GM10847 (cell line): Measurements from ENCODE around the gene NECTIN1.

Experiments used
- POLR2A ChIP-seq: IDR thresholded peaks from 2 replicates; pipeline ENCODE4 v1.6.1; 2011; ENCODE audit not compliant: insufficient read length; ENCODE audit errors: extremely low read depth

The NECTIN1 gene

DNA sequence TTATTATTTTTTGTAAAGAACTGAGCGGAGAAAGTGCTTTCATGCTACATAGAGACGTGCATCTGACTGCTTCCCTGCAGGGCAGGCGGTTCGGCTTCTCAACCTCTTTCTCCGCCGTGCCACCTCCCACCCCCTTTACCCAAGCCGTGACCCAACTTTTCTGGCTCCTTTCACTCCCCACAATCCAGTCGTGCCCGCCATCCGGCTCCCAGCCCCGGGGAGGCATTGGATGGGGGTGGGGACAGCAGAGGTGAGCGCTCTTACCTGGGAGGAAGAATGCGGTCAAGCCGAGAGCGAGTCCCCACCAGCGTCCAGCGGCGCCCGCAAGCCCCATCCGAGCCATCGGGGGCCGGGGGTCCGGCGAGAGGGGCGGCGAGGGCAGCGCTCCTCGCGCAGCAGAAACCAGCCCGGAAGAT is 781 bp downstream of the NECTIN1 start:
- TF ChIP-seq POLR2A, result no peak

DNA sequence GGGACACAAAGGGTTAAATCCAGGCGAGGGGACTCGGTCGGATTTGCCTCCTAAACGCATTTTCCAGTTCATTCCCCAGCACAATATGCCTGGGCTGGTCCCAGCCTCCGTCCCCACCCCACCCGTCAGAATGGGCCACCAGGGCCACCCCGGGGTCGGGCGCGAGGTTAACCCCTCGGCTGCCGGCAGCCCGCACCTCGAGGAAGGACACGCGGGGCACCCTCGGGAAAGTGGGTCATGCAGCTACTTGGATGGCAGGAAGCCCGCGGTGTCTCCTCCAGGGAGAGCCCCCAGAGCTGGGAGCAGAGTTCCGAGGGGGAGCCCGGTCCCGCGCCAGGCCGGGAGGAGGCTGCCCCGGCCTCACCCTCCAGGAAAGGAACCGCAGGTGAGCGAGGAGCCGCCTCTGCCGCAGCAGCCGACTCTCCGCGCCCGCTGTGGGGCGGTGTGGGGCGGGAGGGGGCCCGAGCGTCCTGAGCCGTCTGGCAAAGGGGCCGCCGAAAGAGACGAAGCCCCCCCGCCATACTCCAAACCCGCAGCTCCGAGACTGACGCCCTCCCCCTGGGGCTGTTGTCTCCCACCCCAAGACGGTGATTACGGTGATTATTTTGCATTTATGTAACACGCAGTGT is 1.4 kb downstream of the NECTIN1 start:
- TF ChIP-seq POLR2A, result no peak

DNA sequence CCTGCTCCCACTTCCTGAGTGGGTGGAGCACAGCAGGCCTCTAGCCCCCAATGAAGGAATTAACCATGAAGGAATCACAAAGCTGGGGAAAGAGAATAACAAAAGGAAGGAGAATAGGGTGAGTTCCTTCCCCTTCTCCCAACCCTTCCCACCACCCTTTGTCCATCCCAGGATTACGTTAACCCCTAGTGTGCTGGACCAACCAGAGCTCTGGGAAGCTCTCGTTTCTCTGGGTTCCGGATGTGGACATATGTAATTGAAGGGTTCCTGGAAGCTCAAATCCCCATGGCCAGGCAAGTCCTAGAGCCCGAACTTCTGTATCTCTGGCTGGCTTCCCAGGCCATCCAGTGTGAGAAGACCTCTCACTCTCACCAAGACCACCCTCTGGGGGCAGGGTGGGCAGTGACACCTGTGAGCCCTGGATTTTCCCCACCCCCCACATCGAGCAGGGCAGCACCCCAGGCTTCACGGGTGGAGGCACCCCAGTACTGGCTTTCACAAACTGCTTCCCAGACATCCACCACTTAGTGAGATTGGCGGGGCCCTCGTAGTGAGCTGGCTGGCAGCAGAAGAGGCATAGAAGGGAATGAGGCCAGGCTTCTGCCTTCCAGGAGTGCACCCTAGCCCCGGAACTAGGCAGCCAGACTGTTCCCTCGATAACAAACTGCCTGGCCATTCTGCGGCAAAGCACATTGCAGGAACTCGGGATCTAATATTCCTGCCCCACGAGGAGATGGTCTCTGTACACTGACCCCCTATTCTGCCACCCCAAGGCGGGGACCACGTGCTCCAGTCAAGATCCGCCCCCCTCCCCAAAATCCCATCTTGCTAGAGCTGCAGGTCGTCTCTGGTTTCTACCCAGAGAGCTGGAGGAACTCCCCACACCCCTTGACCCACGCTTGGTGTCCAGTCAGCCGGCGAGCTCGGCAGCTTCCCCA is 2.1 kb downstream of the NECTIN1 start:
- TF ChIP-seq POLR2A, result no peak

DNA sequence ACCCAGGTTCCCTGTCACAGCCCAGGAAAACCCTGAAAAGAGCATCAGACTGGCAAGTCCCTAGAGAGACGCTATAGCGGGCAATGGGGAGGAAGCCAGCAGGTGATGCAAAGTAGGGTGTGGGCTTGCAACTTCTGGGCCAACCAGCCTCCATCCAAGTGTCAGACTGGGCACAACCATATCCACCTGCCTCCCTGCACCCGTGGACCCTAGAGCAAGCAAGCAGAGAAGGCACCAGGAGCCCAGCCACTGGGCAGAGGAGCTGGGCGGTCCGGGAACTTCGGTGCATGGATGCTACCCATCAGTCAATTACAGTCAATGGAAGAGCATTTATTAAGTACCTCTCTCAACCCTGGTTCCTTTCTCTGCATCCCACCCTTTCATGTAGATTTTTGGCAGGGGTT is 2.8 kb downstream of the NECTIN1 start:
- no peak for TF ChIP-seq POLR2A

DNA sequence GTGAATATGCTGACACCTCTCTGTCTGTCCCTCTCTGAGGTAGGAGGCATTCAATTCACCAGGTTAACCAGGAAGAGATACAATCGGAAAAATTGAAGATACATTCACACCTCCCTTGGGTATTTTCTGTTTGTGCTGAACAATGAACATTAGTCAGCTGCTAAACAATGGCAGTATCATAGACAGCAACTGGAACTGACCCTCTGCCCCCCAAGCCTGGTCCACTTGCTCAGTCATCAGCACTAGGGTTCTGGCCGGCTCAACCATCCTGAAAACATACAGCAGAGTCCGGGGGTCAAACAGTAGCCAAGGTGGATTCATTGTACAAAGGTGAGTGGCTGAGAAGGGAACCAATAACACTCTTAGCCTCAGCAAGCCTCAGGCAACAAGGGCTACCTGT is 4.0 kb downstream of the NECTIN1 start:
- no peak for TF ChIP-seq POLR2A

DNA sequence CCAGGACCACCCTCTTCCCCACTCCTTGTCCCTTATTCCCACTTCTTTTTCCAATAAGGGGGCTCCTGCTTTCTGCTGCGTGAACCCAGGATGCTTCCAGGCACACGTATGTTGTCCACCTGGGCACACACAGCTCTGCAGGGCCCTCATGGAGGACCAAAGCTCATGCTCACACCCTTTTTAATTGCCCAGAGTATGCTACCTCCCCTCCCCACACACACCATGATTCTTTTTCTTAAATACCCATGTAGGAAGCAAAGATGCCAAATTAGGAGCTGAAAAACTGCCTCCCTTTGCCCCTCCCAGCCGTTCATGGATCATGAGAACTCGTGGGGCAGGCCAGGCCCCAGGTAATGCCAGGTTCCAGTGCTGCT is 5.1 kb downstream of the NECTIN1 start:
- TF ChIP-seq POLR2A, result no peak

DNA sequence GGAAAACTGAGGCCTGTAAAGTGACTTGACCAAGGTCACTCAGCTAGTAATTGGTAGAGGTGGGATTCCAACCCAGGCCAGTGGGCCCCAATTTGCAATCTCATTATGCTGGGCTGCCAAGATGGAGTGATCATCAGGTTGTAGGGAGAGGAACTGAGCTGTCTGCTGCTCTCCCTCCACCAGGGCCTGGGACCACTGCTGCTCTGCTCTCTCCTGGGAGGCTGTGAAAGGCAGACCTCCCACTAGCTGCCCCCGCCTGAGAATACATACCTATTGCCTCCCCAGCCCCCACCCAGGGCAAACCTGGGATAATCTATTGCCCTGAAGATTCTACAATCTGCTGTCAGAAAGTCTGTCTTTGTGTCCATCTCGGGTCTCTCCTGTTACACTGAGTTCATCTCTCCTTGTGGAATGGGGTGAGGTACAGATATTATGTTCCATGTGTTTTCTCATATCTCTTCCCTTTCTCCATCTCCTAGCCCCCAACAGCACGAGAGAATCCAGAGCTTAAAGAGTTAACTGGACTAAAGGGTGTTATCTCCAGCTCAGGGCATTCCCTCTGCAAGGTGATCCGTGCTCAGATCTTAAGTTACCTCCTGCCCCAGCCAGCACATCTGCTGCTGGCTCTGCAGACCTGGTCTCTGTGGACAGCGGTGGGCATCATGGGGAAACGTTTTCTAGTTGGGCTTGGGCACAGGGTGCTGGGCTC is 5.6 kb downstream of the NECTIN1 start:
- TF ChIP-seq POLR2A, result no peak

DNA sequence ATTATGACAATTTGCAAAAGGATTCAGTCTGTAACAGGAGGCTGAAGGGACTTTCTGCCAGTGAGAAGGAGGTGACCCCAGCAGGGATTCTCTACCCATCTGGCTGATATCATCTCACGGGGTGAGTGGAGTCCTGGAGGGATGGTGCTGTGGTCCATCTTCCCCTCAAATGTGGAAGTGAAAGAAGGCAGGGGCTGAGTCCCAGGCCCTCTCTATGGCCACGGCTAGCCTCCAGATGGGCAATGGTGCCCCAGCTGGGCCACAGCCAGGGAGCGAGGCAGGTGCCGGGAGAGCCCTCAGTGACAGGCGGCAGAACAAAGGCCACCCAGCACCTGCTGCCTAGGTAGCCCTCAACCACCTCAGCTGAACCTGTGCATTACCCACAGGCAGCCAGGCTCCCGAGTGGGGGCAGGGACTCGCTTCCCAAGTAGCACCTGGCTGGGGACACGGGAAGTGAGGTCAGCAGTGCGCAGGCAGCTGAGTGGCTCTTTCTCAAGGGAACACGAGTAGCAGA is 6.7 kb downstream of the NECTIN1 start:
- no peak for TF ChIP-seq POLR2A

DNA sequence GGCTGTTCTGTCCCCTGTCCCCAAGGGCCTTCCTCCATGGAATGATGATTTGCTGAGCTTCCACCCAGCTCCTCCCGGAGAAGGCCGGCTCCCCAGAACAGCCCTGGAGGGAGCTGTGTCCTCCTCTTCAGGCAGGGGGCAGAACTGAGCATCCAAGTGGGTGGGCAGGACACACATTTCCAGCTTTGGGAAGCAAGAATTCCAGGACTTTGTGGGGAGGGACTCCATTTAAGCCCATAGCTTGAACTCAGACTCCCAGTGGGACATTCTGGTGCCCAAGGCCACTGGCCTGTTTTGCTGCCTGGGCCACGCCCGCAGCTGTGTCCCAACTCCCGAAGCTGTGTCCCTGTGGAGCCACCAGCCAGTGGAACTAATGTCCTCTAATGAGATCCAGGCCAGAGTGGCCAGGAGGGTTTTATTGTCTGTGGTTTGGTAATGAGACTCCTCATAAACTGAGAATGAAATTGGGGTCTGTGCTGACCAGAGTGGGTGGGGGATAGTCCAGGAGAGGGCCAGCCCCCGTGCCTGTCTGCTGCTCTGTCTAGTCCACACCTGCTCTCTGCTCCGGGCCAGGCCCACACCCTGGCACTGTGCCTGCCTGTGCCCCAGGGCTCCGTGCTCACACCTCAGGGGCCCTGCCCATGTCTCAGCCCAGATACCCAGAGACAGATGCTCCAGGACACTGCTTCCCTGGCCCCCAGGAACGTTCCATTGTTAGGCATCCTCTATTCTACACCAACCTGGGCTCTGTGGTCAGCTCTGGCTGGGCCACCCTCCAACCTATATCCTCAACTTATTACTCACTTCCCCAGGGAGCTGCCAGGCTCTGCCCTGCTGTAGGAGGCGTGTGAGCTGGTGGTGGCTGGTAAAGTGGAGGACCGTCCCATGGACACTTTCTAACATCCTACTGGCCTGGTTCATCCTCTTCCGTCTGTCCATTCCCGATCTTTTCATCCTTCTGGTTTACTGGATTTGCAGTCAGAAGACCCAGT is 7.6 kb downstream of the NECTIN1 start:
- no peak for TF ChIP-seq POLR2A

DNA sequence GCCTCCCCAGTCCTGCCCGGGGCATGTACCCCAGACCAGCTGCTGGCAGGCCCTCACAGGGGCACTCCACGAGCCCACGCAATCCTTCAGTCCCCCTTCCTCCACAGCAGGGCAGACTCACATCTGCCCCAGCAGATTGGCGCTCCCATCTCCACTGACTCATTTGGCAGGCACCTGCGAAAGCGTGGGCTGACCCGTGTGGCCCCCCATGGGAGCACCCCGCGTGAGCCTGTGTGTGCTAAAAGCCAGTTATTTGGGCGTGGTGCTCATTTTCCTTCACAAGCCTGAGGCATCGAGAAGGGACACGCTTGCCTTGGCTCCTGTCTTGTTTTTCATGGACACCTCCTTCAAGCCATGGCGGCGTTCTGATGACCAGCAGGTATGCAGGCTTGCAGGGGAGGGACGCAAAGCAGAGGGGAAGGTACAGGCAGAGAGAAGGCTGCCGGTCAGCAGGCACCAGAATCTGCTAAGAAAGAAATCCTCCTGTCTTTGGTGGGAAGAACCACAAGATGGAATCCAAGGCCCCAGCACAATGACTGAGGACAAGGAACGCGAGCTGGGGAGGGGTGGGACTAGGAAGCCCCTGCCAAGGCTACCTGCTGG is 8.6 kb downstream of the NECTIN1 start:
- TF ChIP-seq POLR2A, result no peak

DNA sequence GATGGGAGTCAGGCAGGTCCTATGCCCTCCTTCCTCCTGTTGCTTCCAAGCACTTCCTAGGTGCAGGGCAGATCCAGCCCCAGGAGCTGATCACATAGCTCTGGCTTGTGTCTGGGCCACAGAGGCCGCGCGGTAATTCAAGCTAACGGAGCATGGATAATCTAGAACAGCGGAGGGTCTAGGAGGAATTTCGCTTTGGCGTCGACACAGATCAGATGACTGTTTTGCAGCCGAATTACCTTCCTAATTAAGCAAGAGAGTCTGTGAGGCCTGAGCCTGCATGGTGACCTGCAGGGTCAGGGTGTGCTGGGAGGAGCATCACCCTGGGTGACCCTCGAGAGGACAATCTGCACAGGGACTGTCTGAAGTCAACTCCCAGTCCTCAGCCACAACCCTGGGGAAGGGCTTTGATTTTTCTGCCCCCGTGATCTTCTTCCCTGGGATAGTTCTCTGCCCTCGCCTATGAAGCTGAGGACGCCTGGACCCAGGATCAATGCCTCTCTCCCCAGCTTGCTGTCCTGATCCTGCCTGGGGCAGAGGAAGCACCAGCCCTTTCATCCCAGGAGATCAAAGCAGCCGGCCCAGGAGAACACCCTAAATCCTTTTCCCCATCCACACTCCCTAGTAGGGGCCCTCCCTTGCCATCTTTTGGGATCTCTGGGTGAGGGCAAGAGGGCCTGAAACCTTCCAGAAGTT is 11.0 kb downstream of the NECTIN1 start:
- TF ChIP-seq POLR2A, result no peak

DNA sequence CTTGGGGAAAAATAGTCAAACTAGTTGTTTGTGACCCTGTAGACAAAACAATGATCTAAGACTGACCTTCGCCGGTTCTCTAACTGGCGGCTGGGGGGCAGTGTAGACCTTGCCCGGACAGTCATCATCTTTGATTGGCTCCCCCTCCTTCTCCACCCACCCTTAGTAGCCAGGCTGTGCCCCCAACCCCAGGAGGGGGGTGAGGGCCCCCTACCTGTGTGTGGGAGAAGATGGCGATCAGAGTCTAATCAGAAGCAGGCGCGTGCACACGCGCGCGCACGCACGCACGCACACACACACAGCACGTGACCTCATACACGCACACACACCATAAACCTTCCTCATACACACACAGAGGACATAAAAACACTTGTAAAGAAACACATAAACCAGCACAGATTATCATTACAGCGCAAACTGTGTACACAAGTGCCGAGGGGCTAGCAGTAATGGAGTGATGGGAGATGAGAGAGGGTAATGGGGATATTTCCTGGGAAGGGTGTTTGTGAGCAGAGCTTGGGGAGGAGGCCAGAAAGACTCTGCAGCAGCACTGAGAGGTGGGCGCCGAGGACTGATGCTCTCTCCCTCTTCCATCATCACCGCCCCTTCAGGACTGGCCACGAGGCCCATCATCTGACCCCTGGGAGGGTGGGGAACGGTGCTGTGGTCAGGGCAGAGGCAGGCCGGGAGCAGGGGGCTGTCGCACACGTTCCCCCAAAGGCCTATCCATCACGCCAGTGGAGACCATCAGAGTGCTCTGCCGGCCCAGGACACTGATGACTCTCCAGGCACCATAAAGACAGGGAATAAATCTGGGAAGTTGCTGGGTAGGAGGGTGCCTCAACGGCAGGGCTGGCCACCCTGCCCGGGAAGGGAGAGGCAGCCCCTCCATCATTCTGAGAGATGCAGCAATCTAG is 12.2 kb downstream of the NECTIN1 start:
- TF ChIP-seq POLR2A, result no peak

DNA sequence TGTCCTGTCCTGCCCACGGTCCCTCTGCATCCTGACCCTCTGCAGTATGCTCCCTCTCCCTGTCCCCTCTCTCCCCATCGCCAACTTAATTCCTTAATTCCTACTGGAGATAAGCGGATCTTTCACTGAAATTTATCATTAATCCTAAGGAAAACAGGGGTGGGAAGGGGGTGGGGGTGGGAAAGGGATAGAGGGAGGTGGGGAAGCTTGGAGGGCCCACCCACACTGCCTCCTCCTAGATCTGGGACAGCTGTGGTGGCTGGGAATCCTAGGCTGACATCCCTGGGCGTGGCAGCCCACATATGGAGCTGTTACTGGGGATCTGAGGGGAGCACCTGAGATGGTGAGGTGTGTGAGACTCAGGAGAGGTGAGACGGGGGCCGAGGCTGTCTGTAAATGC is 14.4 kb downstream of the NECTIN1 start:
- TF ChIP-seq POLR2A, result no peak
